Bone marrow (tissue), 2 donors: Measurements from ENCODE around the gene GSX1.

Experiments used
- DNase-seq, 2 donors: peaks; one replicate each; lab custom pipeline; 2025; lab: John Stamatoyannopoulos, UW

GSX1 gene

GRCh38 chr13:27834095-27834494 lies 41.8 kb downstream of the GSX1 start:
- no peak for DNase-seq

GRCh38 chr13:27835799-27836198 lies 43.5 kb downstream of the GSX1 start:
- DNase-seq: no peak

GRCh38 chr13:27839809-27840467 lies 47.7 kb downstream of the GSX1 start:
- DNase-seq: no peak

- no peak for DNase-seq
These were observed 50.3 kb downstream of the GSX1 start for GRCh38 chr13:27842571-27842970.
